WTC11 (cell line): Measurements from ENCODE around the gene ZNF593OS. TPM values are rescaled to one million over a fixed set of nuclear protein-coding genes. Genes with fewer than 3 reads are reported as not detected.

Source experiments
- ATAC-seq: fragments of 200-7000 bp; cut with Tn5 transposase; 2 replicates; pipeline ENCODE4 v1.10.0; 2021; ENCODE audit warnings: mild to moderate bottlenecking, moderate library complexity
- CTCF ChIA-PET: fragments of 300-600 bp; sonication (Branson Sonifier 250); formaldehyde crosslinking; loops from one replicate; lab custom pipeline; 2021; ENCODE audit warnings: antibody characterized with exemption; lab: Charles Lee
- POLR2A ChIA-PET: fragments of 350-600 bp; sonication (Branson Sonifier 250); formaldehyde crosslinking; loops from one replicate; lab custom pipeline; 2021; ENCODE audit warnings: antibody characterized with exemption; lab: Charles Lee
- DNase-seq: peaks from one replicate; pipeline ENCODE4 v3.0.0; 2021; ENCODE audit warnings: low spot score
- H3K27ac Mint-ChIP-seq: 2 replicates; pipeline ENCODE4 v1.8.0; 2021; ENCODE audit warnings: mixed read lengths
- H3K27me3 Mint-ChIP-seq: 2 replicates; pipeline ENCODE4 v1.8.0; 2021; ENCODE audit warnings: low read depth, mild to moderate bottlenecking, moderate library complexity, mixed read lengths
- H3K36me3 Mint-ChIP-seq: 2 replicates; pipeline ENCODE4 v1.8.0; 2021; ENCODE audit warnings: mixed read lengths
- H3K4me1 Mint-ChIP-seq: 2 replicates; pipeline ENCODE4 v1.8.0; 2022; ENCODE audit warnings: mixed read lengths
- H3K4me3 Mint-ChIP-seq: 2 replicates; pipeline ENCODE4 v1.8.0; 2021; ENCODE audit warnings: mild to moderate bottlenecking, moderate library complexity, mixed read lengths
- H3K9me3 Mint-ChIP-seq: 2 replicates; pipeline ENCODE4 v1.8.0; 2021; ENCODE audit warnings: mixed read lengths
- ATF2 ChIP-seq: sonication (generic); formaldehyde crosslinking; IDR thresholded peaks from 2 replicates; pipeline ENCODE4 v1.8.1; 2022; ENCODE audit warnings: low read depth, missing genetic modification reagents, borderline replicate concordance
- CBFB ChIP-seq: sonication (generic); formaldehyde crosslinking; IDR thresholded peaks from 2 replicates; pipeline ENCODE4 v1.8.1; 2022; ENCODE audit warnings: mild to moderate bottlenecking, low read depth, missing genetic modification reagents
- CDX4 ChIP-seq: fragments of 250-450 bp; sonication (Bioruptor Pico); IDR thresholded peaks from 2 replicates; pipeline ENCODE4 v1.9.0; 2021; ENCODE audit warnings: moderate library complexity, mild to moderate bottlenecking, inconsistent platforms, borderline replicate concordance
- E2F1 ChIP-seq: sonication (generic); formaldehyde crosslinking; IDR thresholded peaks from 2 replicates; pipeline ENCODE4 v1.8.0; 2022; ENCODE audit warnings: mild to moderate bottlenecking, missing genetic modification reagents
- ELF4 ChIP-seq: sonication (generic); formaldehyde crosslinking; IDR thresholded peaks from 2 replicates; pipeline ENCODE4 v1.8.1; 2022; ENCODE audit warnings: low read depth, mild to moderate bottlenecking, moderate library complexity, missing genetic modification reagents
- ESRRA ChIP-seq: sonication (generic); formaldehyde crosslinking; IDR thresholded peaks from 2 replicates; pipeline ENCODE4 v1.8.1; 2022; ENCODE audit warnings: mild to moderate bottlenecking, missing genetic modification reagents, borderline replicate concordance
- FOXJ3 ChIP-seq: sonication (generic); formaldehyde crosslinking; IDR thresholded peaks from 2 replicates; pipeline ENCODE4 v1.9.0; 2021; ENCODE audit warnings: missing genetic modification reagents, mild to moderate bottlenecking, borderline replicate concordance
- HMGA2 ChIP-seq: fragments of 250-450 bp; sonication (Bioruptor Pico); IDR thresholded peaks from 2 replicates; pipeline ENCODE4 v1.4.0; 2021; ENCODE audit warnings: mild to moderate bottlenecking, moderate library complexity
- IRF2 ChIP-seq: sonication (generic); formaldehyde crosslinking; IDR thresholded peaks from 2 replicates; pipeline ENCODE4 v1.8.0; 2022; ENCODE audit warnings: low read depth, missing genetic modification reagents, borderline replicate concordance
- JAZF1 ChIP-seq: fragments of 250-450 bp; sonication (Bioruptor Pico); IDR thresholded peaks from 2 replicates; pipeline ENCODE4 v1.9.0; 2021; ENCODE audit warnings: moderate library complexity, mild to moderate bottlenecking, inconsistent platforms
- MLX ChIP-seq: sonication (generic); formaldehyde crosslinking; IDR thresholded peaks from 2 replicates; pipeline ENCODE4 v1.8.1; 2023; ENCODE audit warnings: mild to moderate bottlenecking, missing genetic modification reagents, moderate library complexity
- PRRX2 ChIP-seq: fragments of 250-450 bp; sonication (Bioruptor Pico); IDR thresholded peaks from 2 replicates; pipeline ENCODE4 v1.8.0; 2021; ENCODE audit warnings: mild to moderate bottlenecking
- SOX15 ChIP-seq: fragments of 250-450 bp; sonication (Bioruptor Pico); IDR thresholded peaks from 2 replicates; pipeline ENCODE4 v1.9.0; 2021; ENCODE audit warnings: mild to moderate bottlenecking
- SP1 ChIP-seq: sonication (generic); formaldehyde crosslinking; conservative IDR thresholded peaks from 2 replicates; pipeline ENCODE4 v1.8.1; 2022; ENCODE audit warnings: missing genetic modification reagents
- STAT6 ChIP-seq: sonication (generic); formaldehyde crosslinking; conservative IDR thresholded peaks from 2 replicates; pipeline ENCODE4 v1.8.1; 2023; ENCODE audit warnings: mild to moderate bottlenecking, low read depth, missing genetic modification reagents, moderate library complexity
- ZNF219 ChIP-seq: sonication (generic); formaldehyde crosslinking; IDR thresholded peaks from 2 replicates; pipeline ENCODE4 v1.8.0; 2023; ENCODE audit warnings: missing genetic modification reagents, mild to moderate bottlenecking, borderline replicate concordance
- ZNF425 ChIP-seq: fragments of 250-450 bp; sonication (Bioruptor Pico); conservative IDR thresholded peaks from 2 replicates; pipeline ENCODE4 v1.9.0; 2021; ENCODE audit warnings: mild to moderate bottlenecking
- ZNF532 ChIP-seq: fragments of 250-450 bp; sonication (Bioruptor Pico); IDR thresholded peaks from 2 replicates; pipeline ENCODE4 v1.9.0; 2021; ENCODE audit warnings: mild to moderate bottlenecking, borderline replicate concordance
- total RNA-seq: library from RNA; stranded (reverse); gene quantifications from 3 replicates; pipeline ENCODE4 v1.2.3, GENCODE V29; 2021

ZNF593OS gene
- total RNA-seq, 1 experiment from 2014 or later: not detected

GRCh38 chr1:26210147-26210870 is 38.7 kb upstream of the ZNF593OS start:
- POLR2A ChIA-PET: no interaction called here
- TF ChIP-seq ESRRA (no peak), HMGA2 (no peak), ATF2 (CRISPR knock-in tag) (no peak), CBFB (CRISPR knock-in tag) (no peak), E2F1 (CRISPR knock-in tag) (no peak), CDX4 (CRISPR knock-in tag) (no peak), PRRX2 (CRISPR knock-in tag) (no peak), ZNF425 (CRISPR knock-in tag) (no peak), MLX (CRISPR knock-in tag) (no peak), ELF4 (CRISPR knock-in tag) (no peak), ZNF532 (CRISPR knock-in tag) (no peak), IRF2 (CRISPR knock-in tag) (no peak), JAZF1 (CRISPR knock-in tag) (no peak), SP1 (CRISPR knock-in tag) (no peak), STAT6 (no peak), SOX15 (CRISPR knock-in tag) (no peak), ZNF219 (no peak), FOXJ3 (no peak)
- Mint-ChIP-seq H3K36me3 (no peaks in the 10 kb centered on the region), H3K27ac (no peak overlapping the region), H3K4me3 (no peak overlapping the region), H3K9me3 (no peaks in the 10 kb centered on the region), H3K27me3 (no peaks in the 10 kb centered on the region), H3K4me1 (no peaks in the 10 kb centered on the region)
- ATAC-seq (no peak), DNase-seq (no peak)
- CTCF ChIA-PET: interaction anchor here (1.2 to 3.3 kb wide), 2 partner anchors 20 to 24 kb away, joined by 5 to 21 read pairs; partner anchors contain the start of genes CATSPER4 and CEP85
